HG03439 (cell line): Measurements from ENCODE around the gene RND3.

Experiments
- ATAC-seq: cut with Tn5 transposase; IDR thresholded peaks from one replicate; pipeline ENCODE4 v1.9.1; 2021; ENCODE audit warnings: mild to moderate bottlenecking, moderate library complexity; ENCODE audit not compliant: unreplicated experiment

Gene RND3

GRCh38 chr2:150445398-150445797 is 42.1 kb downstream of the RND3 start:
- no peak for ATAC-seq

DNA sequence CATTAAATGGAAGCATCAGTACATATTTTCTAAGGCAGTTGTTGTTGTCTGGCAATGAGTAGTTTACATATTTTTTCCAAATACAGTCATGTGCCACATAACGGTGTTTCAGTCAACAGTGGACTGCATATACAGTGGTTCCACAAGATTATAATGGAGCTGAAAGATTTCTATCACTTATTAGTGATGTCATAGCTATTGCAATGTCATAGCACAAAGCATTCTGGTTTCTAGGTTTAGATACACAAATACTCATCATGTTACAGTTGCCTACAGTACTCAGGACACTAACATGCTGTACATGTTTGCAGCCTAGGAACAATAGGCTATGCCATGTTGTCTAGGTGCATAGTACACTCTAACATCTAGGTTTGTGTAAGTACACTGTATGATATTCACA is 45.0 kb downstream of the RND3 start:
- no peak for ATAC-seq

GRCh38 chr2:150441784-150442183 is 45.7 kb downstream of the RND3 start:
- no peak for ATAC-seq

GRCh38 chr2:150441226-150441625 is 46.2 kb downstream of the RND3 start:
- no peak for ATAC-seq

- ATAC-seq, result no peak
Observed at GRCh38 chr2:150438654-150439053, 48.8 kb downstream of the RND3 start.

GRCh38 chr2:150438041-150438440 is 49.4 kb downstream of the RND3 start:
- no peak for ATAC-seq

DNA sequence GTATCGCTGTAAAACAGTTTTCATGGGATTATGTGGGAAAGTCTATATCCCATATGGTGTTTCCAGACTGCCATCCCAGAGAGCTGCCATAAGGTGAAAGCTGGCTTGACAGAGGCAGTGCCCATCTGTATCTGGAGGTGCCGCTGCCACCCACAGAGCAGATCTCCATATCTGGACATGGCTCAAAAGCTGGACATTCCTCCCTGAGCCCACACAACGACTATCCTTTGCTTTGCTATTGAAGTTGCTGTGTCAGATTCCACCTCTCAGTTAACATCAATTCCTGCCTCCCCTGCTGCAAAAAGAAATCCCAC is 55.2 kb downstream of the RND3 start:
- no peak for ATAC-seq

DNA sequence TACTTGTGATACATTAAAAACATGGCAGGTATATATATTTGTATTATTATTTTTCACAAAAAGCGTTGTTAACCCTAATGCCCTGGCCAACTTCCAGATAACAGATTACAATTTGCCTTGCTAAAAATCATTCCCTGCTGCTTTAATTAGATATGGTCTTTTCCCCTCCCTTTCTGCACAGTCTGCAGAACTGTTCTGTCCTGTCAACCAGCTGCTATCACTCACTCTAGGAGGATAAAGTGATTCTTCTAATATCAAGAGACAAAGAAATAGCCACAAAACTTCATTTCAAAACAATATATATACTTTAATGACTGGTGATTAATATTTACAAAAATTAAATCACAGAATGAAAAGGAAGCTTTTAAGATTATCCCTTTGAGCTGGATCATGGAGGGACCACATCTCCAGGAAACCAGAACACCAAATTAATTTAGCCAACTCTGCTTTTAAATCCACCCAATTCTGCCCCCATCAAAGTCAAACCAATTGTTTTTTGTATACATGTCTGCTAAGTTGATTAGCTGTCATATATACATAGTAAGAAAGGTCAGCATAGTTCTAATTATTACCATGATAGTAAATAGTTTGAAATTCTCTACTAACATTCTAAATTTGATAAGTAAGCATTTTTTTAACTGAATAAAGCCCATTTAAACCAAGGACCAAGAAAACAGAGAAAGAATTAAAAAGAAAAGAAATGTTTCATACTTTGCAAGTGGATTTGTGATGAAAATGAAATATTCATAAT is 55.7 kb downstream of the RND3 start:
- no peak for ATAC-seq

GRCh38 chr2:150429384-150429961 is 58.0 kb downstream of the RND3 start:
- no peak for ATAC-seq

- ATAC-seq, result no peak
Observed at GRCh38 chr2:150428641-150429040, 58.8 kb downstream of the RND3 start.

GRCh38 chr2:150427298-150427697 is 60.2 kb downstream of the RND3 start:
- ATAC-seq, result no peak

DNA sequence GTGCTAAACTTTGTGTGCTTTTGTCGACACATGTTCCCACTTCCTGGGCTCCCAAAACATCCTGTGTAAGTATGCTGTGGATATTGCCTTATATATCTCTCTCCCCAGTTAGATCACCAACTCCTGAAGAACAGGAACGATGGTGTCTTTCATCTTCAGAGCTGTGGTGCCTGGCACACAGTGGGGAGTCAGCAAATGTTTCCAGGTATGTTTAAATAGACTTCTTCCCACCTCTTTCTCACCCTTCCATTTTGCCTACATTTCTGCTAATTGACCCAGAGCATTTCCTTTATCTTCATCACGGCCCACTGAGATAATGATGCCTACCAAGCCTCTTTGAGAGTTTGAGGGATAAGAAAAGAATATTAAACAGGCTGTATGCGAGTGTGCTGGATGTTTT is 60.7 kb downstream of the RND3 start:
- no peak for ATAC-seq

DNA sequence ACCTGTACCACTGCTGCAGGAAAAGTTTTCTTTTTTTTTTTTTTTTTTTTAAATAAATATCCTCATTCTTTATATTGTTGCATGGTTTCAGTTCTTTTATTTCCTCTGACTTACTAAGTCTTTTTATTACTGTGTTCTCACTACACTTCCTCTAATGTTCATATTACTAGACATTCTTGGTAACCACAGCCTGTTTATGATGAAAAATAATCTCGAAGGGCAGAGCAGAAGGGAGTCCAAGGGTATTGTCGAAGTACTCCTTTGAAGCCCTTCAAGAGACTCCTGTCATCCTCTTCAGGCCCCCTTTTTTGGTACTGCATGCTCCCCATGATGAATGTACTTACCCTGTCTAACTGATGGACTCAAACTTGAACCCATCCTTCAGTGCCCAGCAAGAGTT is 61.2 kb downstream of the RND3 start:
- no peak for ATAC-seq

DNA sequence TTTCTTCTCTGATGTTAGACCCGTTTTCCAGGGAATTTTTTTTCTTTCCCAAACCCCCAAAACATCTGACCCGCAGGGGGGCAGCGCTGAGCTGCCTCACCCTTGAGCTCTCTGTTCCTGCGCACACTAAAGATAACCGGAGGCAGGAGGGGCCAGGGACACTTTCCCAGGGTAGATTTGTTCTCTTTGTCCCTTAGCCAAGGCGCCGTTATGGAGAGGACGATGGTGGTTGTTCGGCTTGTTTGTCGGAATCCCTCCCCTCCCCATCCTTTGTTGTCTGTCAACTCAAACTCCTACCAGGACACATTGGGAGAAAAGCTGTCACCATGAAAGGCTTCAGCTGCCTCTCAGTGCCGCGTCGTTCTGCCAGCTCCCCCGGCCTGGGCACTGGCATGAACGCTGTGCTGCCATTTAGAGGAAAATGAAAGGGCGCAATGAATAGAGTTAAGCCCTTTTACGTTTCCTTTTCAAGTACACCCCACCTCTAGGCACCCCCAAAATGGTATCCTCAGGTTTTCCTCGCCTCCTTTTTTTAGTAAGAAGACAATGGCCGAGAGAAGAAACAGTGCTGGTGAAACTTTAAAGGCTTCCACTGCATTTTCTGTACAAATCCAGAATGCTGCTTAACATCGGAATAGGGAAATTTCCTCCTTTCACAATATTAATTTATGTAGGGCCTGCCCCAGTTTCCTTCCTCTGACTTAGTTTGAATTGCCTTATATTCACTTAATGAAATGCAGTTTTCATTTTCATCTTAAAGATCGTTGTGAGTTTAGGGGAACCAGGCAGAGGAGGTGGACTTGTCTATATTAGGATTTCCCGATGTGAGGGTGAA is 62.1 kb downstream of the RND3 start:
- ATAC-seq, result no peak

- no peak for ATAC-seq
Observed at GRCh38 chr2:150424406-150424805, 63.1 kb downstream of the RND3 start.

GRCh38 chr2:150421126-150421651 is 66.3 kb downstream of the RND3 start:
- ATAC-seq, result no peak

GRCh38 chr2:150418916-150419315 is 68.6 kb downstream of the RND3 start:
- no peak for ATAC-seq
